HFF-Myc (cell line): ENCODE results near the gene PSD2.

Source experiments
- DNase-seq: peaks from one replicate; pipeline ENCODE4 v3.0.0-alpha.2; 2011; ENCODE audit warnings: low read depth; ENCODE audit errors: extremely low read depth
- H3K4me3 ChIP-seq: replicated peaks from 2 replicates; pipeline ENCODE4 v1.5.1; 2011; ENCODE audit warnings: low read depth, mild to moderate bottlenecking, control low read depth, low read length
- TF ChIP-seq, protein P1 (sequence below): IDR thresholded peaks from 2 replicates; pipeline ENCODE4 v1.5.1; 2012; ENCODE audit warnings: mild to moderate bottlenecking, low read depth, low read length, control low read depth; ENCODE audit errors: missing control alignments

PSD2 gene

DNA sequence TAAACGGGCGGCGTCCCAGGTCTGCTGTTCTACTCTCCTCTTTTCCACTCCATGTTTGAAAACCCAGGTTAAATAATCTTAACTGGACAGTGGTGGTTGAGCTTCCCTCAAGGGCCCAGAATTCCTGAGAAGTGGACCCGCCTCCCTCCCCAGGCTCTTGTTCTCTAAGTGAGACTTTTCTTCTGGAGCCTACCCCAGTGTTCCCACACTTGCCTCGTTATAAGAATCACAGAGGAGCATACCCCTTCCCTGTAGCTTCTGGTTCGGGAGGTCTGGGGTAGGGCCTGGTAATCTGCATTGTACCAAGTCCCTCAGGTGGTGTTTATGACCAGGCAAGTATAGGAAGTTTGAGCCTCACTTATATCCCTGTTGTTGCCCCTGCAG, 12.0 kb downstream of the PSD2 start:
- no peak for DNase-seq
- H3K4me3 ChIP-seq = no peak overlapping the region
- TF ChIP-seq, protein P1, sequence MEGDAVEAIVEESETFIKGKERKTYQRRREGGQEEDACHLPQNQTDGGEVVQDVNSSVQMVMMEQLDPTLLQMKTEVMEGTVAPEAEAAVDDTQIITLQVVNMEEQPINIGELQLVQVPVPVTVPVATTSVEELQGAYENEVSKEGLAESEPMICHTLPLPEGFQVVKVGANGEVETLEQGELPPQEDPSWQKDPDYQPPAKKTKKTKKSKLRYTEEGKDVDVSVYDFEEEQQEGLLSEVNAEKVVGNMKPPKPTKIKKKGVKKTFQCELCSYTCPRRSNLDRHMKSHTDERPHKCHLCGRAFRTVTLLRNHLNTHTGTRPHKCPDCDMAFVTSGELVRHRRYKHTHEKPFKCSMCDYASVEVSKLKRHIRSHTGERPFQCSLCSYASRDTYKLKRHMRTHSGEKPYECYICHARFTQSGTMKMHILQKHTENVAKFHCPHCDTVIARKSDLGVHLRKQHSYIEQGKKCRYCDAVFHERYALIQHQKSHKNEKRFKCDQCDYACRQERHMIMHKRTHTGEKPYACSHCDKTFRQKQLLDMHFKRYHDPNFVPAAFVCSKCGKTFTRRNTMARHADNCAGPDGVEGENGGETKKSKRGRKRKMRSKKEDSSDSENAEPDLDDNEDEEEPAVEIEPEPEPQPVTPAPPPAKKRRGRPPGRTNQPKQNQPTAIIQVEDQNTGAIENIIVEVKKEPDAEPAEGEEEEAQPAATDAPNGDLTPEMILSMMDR = no peak

DNA sequence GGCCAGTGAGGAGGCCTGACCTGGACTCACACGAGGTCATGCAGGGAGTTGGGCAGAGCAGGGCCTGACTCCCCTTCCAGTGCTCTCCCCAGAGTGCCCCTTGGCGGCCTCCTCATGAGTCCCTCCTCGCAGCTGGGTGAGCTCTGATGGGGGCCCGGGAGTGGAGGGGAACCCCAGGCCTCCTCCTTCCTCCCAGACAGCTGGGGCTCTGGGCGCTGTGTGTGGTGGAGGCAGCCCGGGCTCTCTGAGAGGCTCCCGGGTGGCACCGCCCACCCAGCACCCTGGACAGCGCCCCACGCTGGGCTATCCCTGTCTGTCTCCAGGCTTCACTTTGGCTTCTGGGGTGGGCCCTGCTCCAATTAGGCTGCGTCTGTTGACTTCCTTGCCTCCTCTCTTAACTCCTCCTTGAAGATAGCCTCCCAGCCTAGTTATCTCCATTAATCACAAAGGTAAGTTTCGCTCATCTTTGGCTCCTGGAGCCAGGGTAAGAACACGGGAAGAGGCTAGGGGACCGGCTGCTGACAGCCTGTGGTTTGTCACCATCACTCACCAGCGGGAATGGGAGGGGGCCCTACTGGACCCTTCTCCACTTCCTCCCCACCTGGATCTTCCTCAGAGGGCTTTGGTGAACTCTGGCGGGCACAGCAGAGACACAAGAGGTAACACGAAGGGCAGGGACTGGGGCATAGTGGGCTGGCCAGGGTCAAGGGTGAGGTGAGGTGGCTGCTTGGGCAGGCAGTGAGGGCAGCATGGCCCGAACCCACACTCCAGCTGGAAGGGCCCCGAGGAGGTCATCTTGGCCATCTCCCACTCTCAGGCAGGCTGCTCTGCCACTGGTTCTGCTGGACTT, 13.1 kb downstream of the PSD2 start:
- H3K4me3 ChIP-seq = no peak overlapping the region
- DNase-seq = peak; percentile 2
- TF ChIP-seq, protein P1 = no peak

DNA sequence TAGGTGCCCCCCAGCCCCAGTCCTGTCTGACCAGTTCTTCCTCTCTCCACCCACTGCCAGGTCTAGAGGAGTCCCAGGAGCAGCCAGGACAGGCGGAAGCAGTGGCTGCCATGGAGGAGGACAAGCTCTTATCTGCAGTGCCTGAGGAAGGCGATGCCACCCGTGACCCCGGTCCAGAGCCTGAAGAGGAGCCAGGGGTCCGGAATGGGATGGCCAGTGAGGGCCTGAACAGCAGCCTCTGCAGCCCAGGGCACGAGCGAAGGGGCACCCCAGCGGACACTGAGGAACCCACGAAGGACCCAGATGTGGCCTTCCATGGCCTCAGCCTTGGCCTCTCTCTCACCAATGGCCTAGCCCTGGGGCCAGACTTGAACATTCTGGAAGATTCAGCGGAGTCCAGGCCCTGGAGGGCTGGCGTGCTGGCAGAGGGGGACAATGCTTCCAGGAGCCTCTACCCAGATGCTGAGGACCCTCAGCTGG, 13.8 kb downstream of the PSD2 start:
- no peak overlapping the region for H3K4me3 ChIP-seq
- TF ChIP-seq, protein P1 = no peak
- no peak for DNase-seq

DNA sequence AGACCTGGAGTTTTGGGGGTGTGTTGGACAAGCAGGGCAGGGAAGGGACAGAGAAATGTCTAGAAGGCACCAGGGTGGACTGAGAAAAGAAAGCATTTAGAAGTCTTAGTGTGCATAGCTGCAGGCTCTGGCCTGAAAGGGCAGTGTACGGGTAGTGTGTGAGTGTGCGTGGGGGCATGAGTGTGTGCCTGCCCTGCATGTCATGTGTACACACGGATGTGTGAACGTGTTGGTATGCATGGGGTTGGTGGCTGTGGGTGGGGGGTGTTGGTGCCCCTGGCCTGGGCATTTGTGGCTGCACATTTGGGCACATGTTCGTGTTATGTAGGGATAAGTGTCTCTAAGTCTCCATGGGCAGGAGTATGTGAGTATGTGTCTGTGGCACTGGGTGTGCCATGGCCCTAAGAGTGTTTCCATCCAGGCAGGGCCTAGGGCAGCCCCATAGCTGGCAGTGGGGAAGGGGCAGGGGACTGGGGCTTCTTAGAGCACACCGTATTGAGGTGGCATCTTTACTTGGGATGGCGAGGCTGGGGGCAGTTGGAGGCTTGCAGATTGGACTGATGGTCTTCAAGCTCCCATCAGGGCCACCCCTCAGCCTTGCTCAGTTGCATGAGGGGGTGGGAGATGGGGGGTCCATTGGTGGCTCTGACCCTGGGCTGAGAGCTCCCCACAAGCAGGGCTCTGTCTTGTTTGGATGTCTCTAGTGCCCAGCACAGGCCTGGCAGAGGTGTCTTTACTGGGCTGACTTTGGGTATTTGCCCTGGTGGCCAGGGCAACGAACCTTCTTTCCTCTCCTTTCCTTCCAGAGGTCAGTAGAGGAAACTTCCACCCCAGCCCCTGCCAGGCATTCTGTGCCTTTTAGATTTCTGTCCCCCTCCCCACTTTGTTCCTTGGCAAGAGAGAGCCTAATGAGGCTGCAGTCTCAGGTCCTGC, 15.0 kb downstream of the PSD2 start:
- no peak for DNase-seq
- TF ChIP-seq, protein P1 = no peak
- H3K4me3 ChIP-seq = no peak overlapping the region

DNA sequence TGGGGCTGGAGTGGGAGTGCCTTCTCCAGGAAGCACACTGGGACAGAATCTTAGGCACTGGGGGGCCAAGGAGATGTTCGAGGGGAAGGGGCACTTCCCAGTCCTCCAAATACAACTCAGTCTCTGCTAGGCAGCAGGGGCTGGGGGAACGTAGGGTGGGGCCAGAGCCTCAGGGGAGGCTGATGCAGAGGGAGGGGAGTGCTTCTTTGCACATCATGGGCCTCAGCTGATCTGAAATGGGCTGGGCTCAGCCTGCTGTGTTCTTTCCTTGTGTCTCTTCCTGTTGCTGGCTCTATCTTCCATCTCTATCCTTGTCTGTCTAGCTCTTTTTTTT, 15.6 kb downstream of the PSD2 start:
- TF ChIP-seq, protein P1 = no peak
- DNase-seq = no peak
- no peak overlapping the region for H3K4me3 ChIP-seq

DNA sequence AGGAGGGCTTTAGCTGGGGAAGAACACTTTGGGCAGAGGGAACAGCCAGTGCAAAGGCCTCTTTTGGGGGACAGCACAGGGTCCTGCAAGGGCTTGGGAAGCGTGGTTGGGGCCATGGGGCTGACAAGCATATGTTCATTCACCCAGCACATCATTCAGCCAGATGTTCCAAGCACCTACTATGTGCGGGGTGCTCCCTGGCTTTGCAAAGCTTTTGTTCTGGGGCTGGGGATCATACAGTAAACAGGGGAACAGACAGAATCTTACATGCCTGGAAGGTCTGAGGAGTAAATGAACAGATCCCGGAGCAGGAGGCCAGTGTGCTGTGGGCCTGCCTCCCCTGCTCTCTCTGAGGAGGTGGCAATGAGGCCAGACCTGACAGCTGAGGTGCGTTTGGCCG, 16.7 kb downstream of the PSD2 start:
- TF ChIP-seq, protein P1 = no peak
- no peak for DNase-seq
- no peak overlapping the region for H3K4me3 ChIP-seq
